K562 (cell line): ENCODE measurements around the gene TTC23L. TPM values are rescaled to one million over a fixed set of nuclear protein-coding genes. Genes with fewer than 3 reads are reported as not detected.
A peak's percentile ranks its signal among the peaks of the same experiment; 100 is the strongest.

Experiments
- E2F3 ChIP-seq: fragments of 250-450 bp; sonication (Bioruptor Pico); IDR thresholded peaks from 2 replicates; pipeline ENCODE4 v1.4.0; 2020; ENCODE audit warnings: mild to moderate bottlenecking
- SETDB1 ChIP-seq: IDR thresholded peaks from one replicate; pipeline ENCODE4 v1.6.1; 2012; ENCODE audit warnings: low read length, control low read depth, inconsistent platforms
- SIX5 ChIP-seq, 2 experiments: IDR thresholded peaks; 2 replicates each; pipeline ENCODE4 v1.6.1; 2011; ENCODE audit warnings: low read length in 2 of 2, borderline replicate concordance in 1 of 2, low read depth in 1 of 2, mild to moderate bottlenecking in 1 of 2, moderate library complexity in 1 of 2; ENCODE audit not compliant: insufficient read depth in 1 of 2
- STAT5B ChIP-seq: fragments of 250-450 bp; sonication (Bioruptor Pico); IDR thresholded peaks from 2 replicates; pipeline ENCODE4 v1.8.0; 2021; ENCODE audit warnings: mild to moderate bottlenecking, inconsistent platforms
- TCFL5 ChIP-seq: fragments of 250-450 bp; sonication (Bioruptor Pico); conservative IDR thresholded peaks from 2 replicates; pipeline ENCODE4 v1.6.1; 2021; ENCODE audit warnings: mild to moderate bottlenecking, moderate library complexity, matching md5 sums
- XRCC3 ChIP-seq: fragments of 450-650 bp; IDR thresholded peaks from 2 replicates; pipeline ENCODE4 v1.6.1; 2017; ENCODE audit warnings: mild to moderate bottlenecking, moderate library complexity
- ZBTB8A ChIP-seq: fragments of 450-650 bp; IDR thresholded peaks from 2 replicates; pipeline ENCODE4 v1.6.1; 2018; ENCODE audit warnings: mild to moderate bottlenecking, moderate library complexity; ENCODE audit not compliant: partially characterized antibody
- polyA plus RNA-seq, 8 experiments: library from polyadenylated mRNA; depleted of rRNA in 4 of 8; stranded (reverse) in 5 of 8; unstranded in 3 of 8; fragments of >200 nt; fragmentation: Nextera tagmentation in 2 of 8; fragmentation: Illumina TruSeq in 1 of 8; extraction: Ambion mirVana in 2 of 8; extraction: Trizol in 1 of 8; gene quantifications; 2 replicates each; pipeline versions ENCODE4 v1.2.1 to v1.2.3, GENCODE V29; 2011 to 2014; ENCODE audit warnings: inconsistent platforms in 1 of 8, missing spikeins in 1 of 8
- total RNA-seq, 7 experiments: library from RNA; depleted of rRNA in 6 of 7; stranded (reverse); fragments of >200 nt in 6 of 7; fragmentation: Illumina TruSeq in 2 of 7; extraction: Trizol in 2 of 7; gene quantifications; 2 replicates each; pipeline versions ENCODE4 v1.2.1 to v1.2.3, GENCODE V29; 2011 to 2021; ENCODE audit warnings: low replicate concordance in 1 of 7
- TF ChIP-seq, protein P1 (sequence below): fragments of 250-450 bp; sonication (Bioruptor Pico); IDR thresholded peaks from 2 replicates; pipeline ENCODE4 v1.6.1; 2021; ENCODE audit warnings: mild to moderate bottlenecking
- TF ChIP-seq, protein P2 (sequence below): fragments of 450-650 bp; formaldehyde crosslinking; IDR thresholded peaks from 2 replicates; pipeline ENCODE4 v1.4.0; 2022; ENCODE audit warnings: missing genetic modification characterization
- TF ChIP-seq, protein P3 (sequence below): fragments of 450-650 bp; IDR thresholded peaks from 2 replicates; pipeline ENCODE4 v1.6.1; 2016; ENCODE audit warnings: low read depth, mild to moderate bottlenecking, moderate library complexity
- TF ChIP-seq, protein P4 (sequence below): sonication (generic); formaldehyde crosslinking; IDR thresholded peaks from 2 replicates; pipeline ENCODE4 v1.8.1; 2023; ENCODE audit warnings: mild to moderate bottlenecking, missing genetic modification reagents
- TF ChIP-seq, protein P5 (sequence below): IDR thresholded peaks from 3 replicates; pipeline ENCODE4 v1.6.1; 2011; ENCODE audit warnings: borderline replicate concordance, mild to moderate bottlenecking, moderate library complexity; ENCODE audit not compliant: insufficient read length; ENCODE audit errors: extremely low read depth
- TF ChIP-seq, protein P6 (sequence below): fragments of 250-450 bp; sonication (Bioruptor Pico); IDR thresholded peaks from 2 replicates; pipeline ENCODE4 v1.5.0; 2021; ENCODE audit warnings: mild to moderate bottlenecking, moderate library complexity

Gene TTC23L
- total and polyA plus RNA-seq, 9 of the 15 experiments (the other 6 are each of a cell fraction or from before 2014, with no cell fraction given), result 0.03 to 0.32 (median 0.14) TPM; not detected in 2

DNA sequence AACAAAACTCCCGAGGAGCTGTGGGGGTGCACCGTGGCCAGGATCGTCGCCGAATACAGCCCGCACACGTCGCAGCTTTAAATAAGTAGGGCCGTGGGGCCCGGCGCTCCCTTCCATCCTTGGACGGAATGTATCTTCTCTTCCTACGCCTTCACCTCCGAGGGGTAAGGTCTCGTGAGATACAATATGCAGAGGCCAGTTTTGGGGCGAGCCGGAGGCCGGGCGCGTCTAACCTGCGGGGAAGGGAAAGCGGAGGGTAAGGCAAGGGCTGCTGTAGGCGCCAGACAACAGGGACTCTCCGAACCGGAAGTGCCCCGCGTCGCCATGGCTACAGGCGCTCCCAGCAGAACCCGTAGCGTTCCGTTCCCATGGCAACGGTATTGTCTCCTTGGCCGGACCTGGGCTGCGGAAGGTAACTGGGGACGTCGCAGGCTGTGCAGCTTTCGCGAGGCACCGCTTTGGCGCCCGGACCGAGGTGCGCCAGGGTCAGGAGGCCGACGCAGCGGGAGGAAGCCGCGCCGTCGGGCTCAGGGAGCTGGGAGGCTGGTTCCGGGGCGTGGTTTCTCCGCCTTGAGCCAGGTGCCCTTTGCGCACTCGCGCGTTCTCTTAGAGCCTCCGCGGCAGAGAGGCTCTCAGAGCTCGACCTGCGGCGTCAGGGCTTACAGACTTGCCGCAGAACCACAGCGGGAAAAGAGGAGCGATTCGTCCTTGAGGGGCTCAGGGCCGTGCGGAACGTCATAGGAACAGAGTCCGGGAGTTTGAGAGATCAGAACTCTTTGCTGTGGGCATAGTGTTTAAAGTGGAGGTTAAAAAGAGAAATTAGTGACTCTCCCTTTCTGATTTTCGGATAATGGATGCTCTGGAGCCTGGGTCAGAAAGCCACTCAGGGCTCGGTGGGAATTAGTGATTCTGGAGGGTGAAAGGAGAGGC is at the start of gene TTC23L (continued):
- TF ChIP-seq XRCC3, result no peak
- no peak for TF ChIP-seq ZBTB8A
- TF ChIP-seq, protein P1, sequence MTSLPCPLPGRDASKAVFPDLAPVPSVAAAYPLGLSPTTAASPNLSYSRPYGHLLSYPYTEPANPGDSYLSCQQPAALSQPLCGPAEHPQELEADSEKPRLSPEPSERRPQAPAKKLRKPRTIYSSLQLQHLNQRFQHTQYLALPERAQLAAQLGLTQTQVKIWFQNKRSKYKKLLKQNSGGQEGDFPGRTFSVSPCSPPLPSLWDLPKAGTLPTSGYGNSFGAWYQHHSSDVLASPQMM (CRISPR knock-in tag), result no peak
- TF ChIP-seq E2F3 (CRISPR knock-in tag), result no peak
- TF ChIP-seq, protein P2, sequence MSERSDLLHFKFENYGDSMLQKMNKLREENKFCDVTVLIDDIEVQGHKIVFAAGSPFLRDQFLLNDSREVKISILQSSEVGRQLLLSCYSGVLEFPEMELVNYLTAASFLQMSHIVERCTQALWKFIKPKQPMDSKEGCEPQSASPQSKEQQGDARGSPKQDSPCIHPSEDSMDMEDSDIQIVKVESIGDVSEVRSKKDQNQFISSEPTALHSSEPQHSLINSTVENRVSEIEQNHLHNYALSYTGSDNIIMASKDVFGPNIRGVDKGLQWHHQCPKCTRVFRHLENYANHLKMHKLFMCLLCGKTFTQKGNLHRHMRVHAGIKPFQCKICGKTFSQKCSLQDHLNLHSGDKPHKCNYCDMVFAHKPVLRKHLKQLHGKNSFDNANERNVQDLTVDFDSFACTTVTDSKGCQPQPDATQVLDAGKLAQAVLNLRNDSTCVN (CRISPR knock-in tag), result no peak
- TF ChIP-seq, protein P3, sequence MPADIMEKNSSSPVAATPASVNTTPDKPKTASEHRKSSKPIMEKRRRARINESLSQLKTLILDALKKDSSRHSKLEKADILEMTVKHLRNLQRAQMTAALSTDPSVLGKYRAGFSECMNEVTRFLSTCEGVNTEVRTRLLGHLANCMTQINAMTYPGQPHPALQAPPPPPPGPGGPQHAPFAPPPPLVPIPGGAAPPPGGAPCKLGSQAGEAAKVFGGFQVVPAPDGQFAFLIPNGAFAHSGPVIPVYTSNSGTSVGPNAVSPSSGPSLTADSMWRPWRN, result no peak
- no peak for TF ChIP-seq SETDB1
- no peak for TF ChIP-seq TCFL5 (CRISPR knock-in tag)
- TF ChIP-seq, protein P4, sequence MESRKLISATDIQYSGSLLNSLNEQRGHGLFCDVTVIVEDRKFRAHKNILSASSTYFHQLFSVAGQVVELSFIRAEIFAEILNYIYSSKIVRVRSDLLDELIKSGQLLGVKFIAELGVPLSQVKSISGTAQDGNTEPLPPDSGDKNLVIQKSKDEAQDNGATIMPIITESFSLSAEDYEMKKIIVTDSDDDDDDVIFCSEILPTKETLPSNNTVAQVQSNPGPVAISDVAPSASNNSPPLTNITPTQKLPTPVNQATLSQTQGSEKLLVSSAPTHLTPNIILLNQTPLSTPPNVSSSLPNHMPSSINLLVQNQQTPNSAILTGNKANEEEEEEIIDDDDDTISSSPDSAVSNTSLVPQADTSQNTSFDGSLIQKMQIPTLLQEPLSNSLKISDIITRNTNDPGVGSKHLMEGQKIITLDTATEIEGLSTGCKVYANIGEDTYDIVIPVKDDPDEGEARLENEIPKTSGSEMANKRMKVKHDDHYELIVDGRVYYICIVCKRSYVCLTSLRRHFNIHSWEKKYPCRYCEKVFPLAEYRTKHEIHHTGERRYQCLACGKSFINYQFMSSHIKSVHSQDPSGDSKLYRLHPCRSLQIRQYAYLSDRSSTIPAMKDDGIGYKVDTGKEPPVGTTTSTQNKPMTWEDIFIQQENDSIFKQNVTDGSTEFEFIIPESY, result peak; percentile 61; the same call in 1 of the 2 replicates
- TF ChIP-seq, protein P5, sequence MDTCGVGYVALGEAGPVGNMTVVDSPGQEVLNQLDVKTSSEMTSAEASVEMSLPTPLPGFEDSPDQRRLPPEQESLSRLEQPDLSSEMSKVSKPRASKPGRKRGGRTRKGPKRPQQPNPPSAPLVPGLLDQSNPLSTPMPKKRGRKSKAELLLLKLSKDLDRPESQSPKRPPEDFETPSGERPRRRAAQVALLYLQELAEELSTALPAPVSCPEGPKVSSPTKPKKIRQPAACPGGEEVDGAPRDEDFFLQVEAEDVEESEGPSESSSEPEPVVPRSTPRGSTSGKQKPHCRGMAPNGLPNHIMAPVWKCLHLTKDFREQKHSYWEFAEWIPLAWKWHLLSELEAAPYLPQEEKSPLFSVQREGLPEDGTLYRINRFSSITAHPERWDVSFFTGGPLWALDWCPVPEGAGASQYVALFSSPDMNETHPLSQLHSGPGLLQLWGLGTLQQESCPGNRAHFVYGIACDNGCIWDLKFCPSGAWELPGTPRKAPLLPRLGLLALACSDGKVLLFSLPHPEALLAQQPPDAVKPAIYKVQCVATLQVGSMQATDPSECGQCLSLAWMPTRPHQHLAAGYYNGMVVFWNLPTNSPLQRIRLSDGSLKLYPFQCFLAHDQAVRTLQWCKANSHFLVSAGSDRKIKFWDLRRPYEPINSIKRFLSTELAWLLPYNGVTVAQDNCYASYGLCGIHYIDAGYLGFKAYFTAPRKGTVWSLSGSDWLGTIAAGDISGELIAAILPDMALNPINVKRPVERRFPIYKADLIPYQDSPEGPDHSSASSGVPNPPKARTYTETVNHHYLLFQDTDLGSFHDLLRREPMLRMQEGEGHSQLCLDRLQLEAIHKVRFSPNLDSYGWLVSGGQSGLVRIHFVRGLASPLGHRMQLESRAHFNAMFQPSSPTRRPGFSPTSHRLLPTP, result no peak
- no peak for TF ChIP-seq SIX5 (IDR thresholded peaks at IDR 0.05; ENCODE audit: borderline replicate concordance in 1 of 2, insufficient read depth in 1 of 2, low read depth in 1 of 2, low read length in 2 of 2)
- TF ChIP-seq STAT5B, result no peak
- TF ChIP-seq, protein P6, sequence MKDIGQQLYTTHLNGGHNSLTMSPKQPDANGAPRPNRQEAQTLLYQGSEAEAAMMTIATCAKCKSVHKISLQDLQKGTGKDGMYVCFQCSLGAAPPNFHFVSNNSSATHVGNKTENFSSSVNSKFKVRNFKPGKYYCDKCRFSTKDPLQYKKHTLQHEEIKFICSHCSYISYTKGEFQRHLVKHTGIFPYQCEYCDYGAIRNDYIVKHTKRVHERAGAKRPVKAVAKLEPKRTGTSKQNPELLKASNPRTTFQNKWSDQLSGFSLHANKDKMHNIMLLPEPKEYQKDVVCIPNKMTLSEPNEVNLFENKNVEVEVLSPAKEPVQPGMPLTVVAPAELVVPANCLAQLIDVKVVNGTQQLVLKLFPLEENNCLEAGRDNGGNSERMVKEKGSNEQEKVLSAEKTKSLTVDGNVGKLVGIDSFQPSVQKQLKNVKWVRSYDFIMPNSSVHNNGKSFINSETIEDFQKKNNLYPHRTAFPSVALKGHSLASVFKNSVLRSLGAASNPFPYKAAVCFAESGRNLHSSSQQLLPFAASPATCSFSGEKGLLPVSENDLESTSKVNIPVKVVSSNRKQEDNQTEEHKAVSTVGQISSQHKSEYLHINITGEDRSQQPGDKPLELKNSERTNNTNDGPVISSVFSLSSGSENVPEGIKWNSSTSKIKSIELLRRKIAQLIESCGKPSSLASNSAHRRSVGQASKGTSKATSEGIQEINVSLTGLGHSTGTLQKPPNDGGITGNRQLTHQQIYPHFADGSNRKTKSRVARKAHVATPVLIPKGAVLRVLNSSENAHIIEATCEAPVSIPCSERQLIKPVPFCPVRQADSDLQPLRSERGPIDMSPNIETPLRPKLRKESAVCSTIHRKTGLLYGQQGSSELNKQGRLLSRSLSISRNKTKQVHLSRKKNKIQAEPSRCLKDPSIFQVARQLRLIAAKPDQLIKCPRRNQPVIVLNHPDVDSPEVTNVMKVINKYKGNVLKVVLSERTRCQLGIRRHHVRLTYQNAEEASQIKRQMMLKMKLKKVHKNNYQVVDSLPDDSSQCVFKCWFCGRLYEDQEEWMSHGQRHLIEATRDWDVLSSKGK (CRISPR knock-in tag), result no peak
